Suppressor macrophage treated with lipopolysaccharide for 1 hour (primary cell): ENCODE measurements around the gene RBL1.
"Not testable (repeated sequence)": the region's sequence is repeated elsewhere in the genome, so short reads cannot be mapped to it uniquely, and the experiment has no call there.

ENCODE experiments used
- DNase-seq, 3 donors: peaks; one replicate each; pipeline ENCODE4 v3.0.0-alpha.2; 2020 to 2022

Gene RBL1

DNA sequence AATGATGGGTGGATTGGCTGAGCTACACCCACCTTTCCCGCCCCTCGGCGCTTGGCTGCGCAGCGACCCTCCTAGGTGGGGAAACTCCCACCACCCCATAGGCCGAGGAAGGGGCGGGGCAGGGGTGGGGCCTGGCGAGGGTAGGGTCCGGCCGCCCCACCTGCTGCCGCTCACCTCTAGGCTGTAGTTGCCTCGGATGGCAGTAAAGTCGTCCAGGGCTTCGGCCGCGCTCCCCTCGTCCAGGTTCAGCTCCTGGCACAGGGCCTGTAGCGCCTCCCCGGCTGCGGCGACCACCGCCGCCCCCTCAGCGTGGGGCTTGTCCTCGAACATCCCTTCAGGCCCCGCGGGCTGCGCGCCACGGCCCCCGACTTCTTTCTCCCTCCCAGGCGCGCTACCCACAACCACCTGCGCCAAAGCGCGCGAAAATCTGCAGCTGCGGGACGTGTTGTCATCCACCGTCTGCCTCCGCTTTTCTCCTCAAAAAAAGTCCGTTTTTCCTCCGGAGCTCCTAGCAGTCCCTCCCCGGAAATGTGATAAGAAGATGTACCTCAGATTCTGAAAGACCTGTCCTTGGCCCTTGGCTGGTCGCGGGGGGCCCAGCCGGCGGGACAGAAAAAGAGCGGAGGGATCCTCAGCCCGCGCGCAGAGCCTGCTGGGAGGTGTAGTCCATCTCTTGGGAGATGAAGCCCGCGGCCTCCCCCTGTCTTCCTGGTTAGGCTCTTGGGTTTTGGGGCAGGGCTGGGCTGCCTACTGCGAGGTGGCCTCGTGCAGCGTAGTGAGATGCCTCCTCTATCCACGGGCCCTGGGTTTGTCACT, at the start of gene RBL1:
Gene RBL1, minus strand, starts transcription at position 399 of the 816 bp plus-strand sequence. Its CDS starts 69 bp downstream, at position 330.
- DNase-seq = peak; percentile 80 to 88 (median 81)

- peak; percentile 15 to 32 (median 32) for DNase-seq
Measured at GRCh38 chr20:37144856-37145404, 49.1 kb upstream of the RBL1 start.

DNA sequence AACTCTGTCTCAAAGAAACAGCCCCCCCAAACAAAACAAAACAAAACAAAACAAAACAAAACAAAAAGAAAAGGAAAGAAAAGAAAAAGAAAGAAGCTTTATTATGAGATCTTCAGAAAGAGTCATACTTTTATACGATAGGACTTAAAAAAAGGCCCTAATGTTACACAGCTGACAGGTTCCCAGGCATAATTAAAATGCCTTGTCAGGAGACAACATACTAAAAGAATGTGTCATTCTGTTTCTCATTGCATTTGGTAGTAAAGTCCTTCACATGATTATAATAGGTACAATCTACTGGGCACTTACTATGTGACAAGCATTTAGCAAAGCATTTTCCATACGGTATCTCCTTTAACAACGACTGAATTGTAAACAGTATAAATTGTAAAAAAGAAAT, 46.9 kb upstream of the RBL1 start:
- no peak for DNase-seq

GRCh38 chr20:37137547-37137946, 41.8 kb upstream of the RBL1 start:
- no peak for DNase-seq

GRCh38 chr20:37133952-37134351, 38.2 kb upstream of the RBL1 start:
- no peak for DNase-seq

DNA sequence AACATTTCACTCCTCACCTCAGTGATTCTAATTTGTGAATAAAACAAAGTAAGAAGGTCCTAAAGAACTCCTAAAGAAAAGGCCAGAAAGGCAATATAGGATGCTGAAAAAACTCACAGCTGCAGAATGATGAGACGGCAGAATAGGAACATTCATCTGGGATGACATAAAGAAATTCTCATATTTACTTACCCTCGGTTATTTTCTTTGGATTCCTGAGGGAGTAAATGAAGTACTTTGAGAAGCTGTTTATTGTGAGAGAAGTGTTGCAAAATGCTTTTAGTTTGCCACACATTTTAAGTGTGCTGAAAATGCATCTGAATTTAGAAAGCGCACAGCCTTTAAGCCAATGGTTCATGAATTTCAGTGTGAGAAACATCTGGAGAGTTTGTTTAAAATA, 35.7 kb upstream of the RBL1 start:
- DNase-seq = no peak

DNA sequence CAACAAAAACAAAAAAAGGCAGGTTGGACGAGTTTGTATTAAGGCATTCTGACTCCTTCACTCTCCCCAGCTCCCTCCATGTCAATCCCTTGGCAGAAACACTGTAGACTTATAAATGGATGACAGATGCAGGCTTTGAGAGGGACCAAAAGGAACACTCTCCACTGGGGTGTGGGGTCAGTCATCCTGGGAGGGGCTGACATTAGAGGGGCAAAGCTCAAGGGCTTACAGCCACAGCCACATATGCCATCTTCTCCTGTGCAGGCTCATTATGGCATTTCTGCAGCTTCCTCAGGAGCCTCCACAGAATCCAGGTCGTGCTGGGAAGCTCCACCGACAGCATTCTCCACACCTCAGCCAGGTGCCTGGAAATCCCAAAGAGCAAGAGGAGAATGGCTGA, 33.0 kb upstream of the RBL1 start:
- no peak for DNase-seq

- DNase-seq = not testable (repeated sequence)
Measured at GRCh38 chr20:37126290-37126689, 30.5 kb upstream of the RBL1 start.

DNA sequence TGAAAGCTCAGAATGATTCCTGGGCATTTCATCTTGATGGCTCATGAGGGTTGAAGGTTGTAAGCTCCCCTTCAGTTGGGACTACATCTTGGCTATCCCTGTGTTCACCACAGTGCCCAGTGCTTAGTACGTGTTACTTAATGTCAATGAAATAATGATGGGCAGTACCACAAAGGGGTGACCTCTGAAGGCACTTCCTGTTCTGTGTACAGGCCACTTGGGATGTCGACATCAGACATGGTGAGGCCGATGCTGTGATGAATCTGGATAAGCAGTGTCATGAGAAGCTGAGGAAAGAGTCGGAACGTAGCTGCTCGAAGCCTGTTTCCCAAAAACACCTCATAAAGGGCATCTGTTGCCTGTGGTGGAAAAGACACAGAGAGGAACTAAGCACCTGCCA, 27.6 kb upstream of the RBL1 start:
- peak; percentile 74 to 81 (median 80) for DNase-seq

DNA sequence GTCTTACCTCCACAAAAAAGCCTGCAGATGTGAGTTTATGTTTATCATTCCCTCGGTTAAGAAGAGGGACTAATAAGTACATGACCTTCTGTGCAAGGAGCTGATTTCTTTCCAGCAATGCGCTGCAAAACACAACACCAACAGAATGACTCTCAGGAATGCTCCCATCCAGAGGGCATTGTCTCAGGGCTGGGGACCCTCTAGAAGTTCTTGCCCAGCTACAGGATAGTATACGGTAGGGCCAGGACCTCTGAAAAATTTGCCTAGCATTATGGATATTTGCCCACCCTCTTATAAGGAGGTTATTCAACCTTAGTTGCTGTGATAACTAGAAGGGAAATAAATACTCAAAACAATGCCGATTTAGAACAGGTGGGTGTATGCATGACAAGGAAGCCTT, 24.7 kb upstream of the RBL1 start:
- no peak for DNase-seq

DNA sequence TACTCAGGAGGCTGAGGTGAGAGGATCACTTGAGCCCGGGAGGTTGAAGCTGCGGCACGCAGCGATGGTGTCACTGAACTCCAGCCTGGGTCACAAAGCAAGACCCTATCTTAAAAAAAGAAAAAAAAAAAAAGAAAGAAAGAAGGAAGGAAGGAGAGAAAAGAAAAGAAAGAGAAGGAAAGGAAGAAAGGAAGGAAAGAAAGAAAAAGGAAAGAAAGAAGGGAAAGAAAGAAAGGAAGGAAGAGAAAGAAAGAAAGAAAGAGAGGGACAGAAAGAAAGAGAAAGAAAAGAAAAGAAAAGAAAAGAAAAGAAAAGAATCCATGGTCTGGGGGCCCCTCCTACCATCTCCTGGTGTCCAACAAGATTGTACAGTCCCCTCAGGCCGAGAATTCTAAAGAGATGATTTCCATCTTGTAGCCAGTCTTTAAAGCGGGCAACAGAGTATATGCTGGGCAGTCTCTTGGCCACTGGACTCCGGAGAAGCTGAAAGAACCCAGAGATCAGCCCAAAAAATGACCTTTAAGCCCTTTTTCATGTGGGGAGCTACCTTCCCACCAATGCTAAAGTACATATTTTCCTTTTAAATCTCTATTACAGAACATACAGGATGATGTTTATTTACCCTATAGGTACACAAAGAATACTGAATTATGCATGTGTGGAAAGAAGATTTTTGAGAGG, 23.7 kb upstream of the RBL1 start:
- no peak for DNase-seq

GRCh38 chr20:37114012-37114411, 18.2 kb upstream of the RBL1 start:
- DNase-seq = no peak

GRCh38 chr20:37111926-37112455, 16.2 kb upstream of the RBL1 start:
- peak in 2 of 3 donors; percentile 4 to 27 for DNase-seq

- DNase-seq = no peak
Measured at GRCh38 chr20:37108676-37109075, 12.9 kb upstream of the RBL1 start.

GRCh38 chr20:37102571-37102970, 6.8 kb upstream of the RBL1 start:
- DNase-seq = no peak

DNA sequence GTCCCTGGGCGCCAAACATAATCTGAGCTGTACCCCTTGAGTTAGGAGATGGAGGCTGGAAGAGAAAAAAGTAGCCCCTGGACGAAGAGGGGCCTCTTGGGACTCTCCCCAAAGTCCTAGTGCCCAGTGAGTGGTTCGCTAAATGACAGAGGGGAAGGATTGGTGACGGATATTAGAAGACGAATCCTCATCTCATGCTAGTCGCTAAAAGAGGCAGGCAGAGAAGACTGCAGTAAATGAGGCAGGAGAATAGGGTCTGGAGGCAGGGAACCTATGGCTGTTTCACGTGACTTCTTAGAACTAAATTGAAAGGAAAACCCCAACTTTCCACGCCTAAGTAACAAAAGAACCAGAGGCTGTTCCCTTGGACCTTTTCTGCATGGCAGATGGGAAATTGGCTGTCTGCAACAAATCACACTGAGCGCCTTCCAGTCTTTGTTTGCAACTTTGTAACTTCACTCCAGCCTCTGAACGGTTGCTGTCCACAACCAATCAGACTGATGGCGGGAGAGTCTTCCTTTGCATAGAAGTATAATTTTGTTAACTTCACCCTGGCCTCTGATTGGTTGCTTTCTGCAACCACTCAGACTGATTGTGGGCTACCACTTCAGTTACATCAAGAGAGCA, 731 bp upstream of the RBL1 start:
- no peak for DNase-seq

GRCh38 chr20:37095108-37095598, 644 bp downstream of the RBL1 start:
- peak; percentile 18 to 29 (median 29) for DNase-seq

- peak; percentile 12 to 72 (median 59) for DNase-seq
Measured at GRCh38 chr20:37090407-37090806, 5.4 kb downstream of the RBL1 start.

DNA sequence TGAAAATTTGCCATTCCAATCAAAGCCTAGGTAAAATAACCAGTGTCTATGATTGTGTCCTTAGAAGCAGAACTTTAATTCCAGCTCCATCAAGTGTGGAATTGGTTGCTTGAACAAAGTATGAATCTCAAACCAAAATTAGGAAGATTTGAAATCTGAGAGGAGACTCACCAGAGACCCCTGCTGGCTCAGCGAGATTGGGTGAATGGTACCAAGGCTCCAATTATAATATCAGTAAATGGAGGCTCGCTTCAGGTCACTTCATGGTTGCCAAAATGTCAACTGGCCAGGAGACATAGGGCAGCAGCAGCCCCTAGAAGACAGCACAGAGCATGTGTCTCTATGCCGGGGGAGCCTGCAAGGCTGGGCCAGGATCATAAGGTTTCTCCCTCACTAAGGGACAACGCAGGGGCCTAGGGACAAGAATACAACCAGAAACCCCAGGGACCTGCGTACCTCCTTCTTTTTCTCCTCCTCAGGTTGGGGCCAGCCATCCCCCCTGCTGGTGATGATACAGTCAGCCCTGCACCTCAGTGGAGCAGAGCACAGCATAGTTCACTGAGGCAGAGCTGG, 14.0 kb downstream of the RBL1 start:
- peak; percentile 24 to 42 (median 36) for DNase-seq

- DNase-seq = no peak
Measured at GRCh38 chr20:37077009-37077408, 18.8 kb downstream of the RBL1 start.

DNA sequence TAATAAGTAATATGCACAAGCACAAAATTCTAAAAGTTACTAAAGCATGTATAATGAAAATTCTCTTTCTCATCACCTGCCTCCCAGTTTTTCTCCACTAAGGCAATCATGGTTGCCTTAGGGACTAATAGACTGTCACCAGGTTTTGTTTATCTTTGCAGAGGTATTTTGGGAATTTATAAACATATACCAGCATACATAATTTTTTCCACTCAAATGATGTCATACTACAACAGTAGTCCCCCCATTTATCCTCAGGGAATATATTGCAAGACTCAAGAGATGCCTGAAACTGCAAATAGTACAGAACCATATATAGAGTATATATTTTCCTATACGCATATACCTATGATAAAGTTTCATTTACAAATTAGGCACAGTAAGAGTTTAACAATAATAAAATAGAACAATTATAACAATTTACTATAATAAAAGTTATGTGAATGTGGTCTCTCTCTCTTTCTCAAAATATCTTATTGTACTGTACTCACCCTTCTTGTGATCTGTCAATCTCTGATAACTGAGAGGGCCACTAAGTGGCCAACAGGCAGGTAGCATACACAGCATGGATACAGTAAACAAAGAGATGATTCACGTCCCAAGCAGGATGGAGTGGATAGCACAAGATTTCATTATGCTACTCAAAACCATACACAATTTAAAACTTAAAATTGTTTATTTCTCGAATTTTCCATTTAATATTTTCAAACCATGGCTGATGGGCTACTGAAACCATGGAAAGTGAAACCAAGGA, 19.7 kb downstream of the RBL1 start:
- no peak for DNase-seq
